GM13976 (cell line): Measurements from ENCODE around the gene SKI.

Experiments used
- DNase-seq: peaks from one replicate; pipeline ENCODE4 v3.0.0; 2012; ENCODE audit warnings: low spot score
- in situ Hi-C: fragments of 300-500 bp; cut with MboI; formaldehyde crosslinking; loops from one replicate; pipeline ENCODE4 v1.12.0; 2022; ENCODE audit warnings: low sequenced_read_pairs, mixed read lengths, inconsistent platforms; ENCODE audit not compliant: unreplicated experiment
- TF ChIP-seq, protein P1 (sequence below): IDR thresholded peaks from 2 replicates; pipeline ENCODE4 v1.5.1; 2012; ENCODE audit warnings: borderline replicate concordance, mild to moderate bottlenecking; ENCODE audit not compliant: insufficient read depth; ENCODE audit errors: extremely low read depth, missing control alignments, control extremely low read depth

SKI gene

DNA sequence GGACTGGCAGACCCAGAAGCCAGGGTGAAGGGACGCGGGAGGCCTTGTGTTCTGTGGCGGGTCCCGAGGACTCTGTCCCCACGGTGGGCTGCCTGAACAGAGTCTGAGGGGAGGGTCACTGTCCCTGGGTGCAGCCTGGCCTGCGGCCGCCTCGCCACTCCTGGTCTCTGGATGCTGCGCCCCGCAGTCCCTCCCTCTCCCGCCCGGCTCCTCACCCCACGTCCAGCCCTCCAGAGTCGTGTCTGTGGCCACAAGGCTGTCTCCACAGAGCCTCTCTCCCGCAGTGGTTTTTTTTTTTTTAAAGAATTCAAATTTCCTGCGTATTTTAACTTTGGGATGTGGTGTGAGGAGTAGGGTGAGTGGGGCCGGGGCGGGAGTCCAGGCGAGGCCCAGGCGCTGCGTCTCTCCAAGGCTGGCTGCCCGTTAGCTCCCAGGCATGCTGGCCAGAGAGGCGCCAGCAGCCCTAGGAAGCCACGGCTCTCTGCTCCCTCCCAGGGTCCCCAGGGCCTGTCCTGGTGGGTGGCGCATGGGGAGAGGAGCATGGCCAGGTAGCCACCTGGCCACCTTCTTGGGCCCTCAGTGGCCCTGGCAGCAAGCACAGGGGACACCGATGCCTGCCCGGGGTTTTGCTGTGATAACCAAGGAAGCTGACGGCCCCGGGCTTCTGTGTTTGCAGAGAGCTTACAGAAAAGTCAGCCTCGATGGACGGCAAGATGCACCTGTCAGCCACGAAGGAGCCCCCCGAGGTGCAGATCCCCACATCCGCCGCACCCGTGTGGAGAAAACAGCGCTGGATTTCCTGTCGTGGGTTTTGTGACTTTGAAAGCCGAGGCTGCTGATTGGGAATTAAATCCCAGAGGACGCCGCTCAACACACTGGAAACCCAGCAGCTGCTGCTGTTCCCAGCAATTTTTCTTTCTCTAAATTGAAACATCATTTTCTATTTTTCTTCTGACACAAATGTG, 90.5 kb downstream of the SKI start:
- in situ Hi-C loops: no loop called here
- no peak for DNase-seq
- TF ChIP-seq, protein P1, sequence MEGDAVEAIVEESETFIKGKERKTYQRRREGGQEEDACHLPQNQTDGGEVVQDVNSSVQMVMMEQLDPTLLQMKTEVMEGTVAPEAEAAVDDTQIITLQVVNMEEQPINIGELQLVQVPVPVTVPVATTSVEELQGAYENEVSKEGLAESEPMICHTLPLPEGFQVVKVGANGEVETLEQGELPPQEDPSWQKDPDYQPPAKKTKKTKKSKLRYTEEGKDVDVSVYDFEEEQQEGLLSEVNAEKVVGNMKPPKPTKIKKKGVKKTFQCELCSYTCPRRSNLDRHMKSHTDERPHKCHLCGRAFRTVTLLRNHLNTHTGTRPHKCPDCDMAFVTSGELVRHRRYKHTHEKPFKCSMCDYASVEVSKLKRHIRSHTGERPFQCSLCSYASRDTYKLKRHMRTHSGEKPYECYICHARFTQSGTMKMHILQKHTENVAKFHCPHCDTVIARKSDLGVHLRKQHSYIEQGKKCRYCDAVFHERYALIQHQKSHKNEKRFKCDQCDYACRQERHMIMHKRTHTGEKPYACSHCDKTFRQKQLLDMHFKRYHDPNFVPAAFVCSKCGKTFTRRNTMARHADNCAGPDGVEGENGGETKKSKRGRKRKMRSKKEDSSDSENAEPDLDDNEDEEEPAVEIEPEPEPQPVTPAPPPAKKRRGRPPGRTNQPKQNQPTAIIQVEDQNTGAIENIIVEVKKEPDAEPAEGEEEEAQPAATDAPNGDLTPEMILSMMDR: no peak

DNA sequence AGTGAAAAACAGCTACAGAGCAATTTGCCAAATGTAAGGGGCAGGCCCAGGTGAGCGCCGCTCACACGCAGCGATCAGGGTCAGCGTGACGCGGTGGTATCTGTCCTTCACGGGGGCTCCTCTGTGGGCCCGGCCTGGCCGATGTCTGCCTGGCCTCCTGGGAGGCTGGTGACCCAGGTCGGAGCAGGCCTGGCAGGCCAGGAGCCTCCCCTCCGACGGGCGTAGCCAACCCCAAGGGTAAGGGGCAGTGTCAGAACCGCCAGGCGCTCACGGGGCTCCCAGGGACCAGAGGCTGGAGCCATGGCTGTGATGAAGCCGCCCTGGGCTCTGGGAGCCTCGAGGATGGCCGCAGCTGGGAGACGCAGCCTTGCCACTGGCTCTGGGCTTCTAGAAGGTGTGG, 91.2 kb downstream of the SKI start:
- in situ Hi-C loops: no loop called here
- TF ChIP-seq, protein P1: no peak
- DNase-seq: no peak

DNA sequence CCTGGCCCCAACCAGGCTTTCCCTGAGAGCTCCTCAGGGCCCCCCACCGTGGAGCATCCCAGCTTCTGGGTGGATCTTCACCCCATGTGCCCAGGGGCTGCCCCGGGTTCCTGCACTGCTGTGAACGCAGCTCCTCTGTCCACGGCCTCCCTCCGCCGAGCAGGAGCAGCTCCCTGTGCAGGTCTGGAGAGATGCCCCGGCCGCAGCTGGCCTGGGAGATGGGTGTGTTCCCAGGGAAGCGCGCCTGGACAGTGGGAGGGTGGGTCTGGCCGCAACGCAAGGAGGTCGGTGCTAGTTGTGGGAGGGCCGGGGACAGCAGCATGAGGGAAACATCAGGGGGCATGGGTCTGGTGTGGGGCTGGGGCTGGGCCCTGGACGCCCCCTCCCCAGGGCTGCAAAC, 91.9 kb downstream of the SKI start:
- TF ChIP-seq, protein P1: no peak
- no peak for DNase-seq
- in situ Hi-C loops: no loop called here

DNA sequence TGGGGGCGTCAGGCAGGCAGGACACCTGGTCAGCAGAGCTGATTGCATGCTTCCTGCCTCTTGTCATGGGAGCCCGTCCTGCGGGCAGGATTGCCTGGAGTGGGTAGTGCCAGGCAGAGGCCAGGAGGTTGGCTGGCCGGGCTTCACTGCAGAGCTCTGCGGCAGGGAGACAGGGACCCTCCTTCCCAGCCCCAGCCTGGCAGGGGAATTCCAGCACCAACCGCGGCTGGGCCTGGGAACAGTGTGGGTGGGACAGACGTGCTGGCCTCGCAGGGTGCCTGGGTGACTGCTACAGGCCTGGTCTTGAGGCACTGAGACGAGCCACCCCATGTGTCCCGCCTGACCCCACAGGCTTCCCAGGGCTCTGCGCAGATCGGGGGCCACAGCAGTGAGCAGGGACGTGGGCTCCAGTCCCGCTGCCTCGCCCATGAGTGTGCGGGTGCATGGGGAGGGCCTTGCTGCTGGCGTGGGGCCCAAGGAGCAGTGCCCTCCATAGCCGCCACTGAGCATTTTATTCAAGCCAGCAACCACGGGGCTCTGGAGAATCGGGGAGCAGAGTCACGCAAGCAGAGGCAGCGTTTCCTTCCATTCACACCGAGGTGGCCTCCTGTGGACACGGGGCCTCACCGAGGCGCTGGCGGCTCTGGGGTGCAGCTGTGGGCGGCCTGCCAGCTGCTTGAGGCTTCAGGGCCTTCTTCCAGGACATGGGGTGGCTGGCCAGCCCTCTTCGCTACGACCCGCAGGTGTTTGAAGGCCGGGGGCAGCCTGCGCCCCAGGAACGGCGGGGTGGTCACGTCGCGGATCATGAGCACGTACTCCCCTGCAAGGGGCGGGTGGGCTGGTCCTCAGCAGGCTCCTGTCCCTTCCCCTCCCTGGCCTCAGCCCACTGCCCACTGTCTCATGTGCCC, 92.9 kb downstream of the SKI start:
- in situ Hi-C loops: no loop called here
- TF ChIP-seq, protein P1: no peak
- no peak for DNase-seq

DNA sequence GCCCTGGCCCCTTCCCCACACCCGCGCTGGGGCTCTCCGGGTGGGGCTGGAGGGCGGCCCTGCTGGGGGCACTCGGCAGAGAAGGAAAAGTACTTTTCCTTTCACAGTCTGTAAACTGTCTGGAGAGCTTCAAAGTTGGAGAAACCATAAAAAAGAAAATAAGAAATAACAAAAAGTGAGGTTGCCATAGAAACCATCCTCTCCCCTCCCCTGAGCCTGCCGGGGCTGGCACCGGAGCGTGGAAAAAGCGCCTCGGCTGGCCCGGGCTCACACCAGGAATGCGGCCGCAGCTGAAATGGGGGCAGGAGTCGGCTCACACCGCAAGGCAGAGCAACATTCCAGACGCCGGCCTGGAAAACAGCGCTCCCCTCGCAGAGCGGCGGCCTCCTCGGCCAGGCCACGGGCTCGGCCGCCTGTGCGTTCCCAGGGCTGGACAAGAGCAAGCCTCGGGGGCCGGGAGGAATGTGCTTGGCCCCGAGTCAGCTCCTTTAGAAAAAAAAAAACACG, 94.0 kb downstream of the SKI start:
- TF ChIP-seq, protein P1: no peak
- in situ Hi-C loops: no loop called here
- DNase-seq: no peak

DNA sequence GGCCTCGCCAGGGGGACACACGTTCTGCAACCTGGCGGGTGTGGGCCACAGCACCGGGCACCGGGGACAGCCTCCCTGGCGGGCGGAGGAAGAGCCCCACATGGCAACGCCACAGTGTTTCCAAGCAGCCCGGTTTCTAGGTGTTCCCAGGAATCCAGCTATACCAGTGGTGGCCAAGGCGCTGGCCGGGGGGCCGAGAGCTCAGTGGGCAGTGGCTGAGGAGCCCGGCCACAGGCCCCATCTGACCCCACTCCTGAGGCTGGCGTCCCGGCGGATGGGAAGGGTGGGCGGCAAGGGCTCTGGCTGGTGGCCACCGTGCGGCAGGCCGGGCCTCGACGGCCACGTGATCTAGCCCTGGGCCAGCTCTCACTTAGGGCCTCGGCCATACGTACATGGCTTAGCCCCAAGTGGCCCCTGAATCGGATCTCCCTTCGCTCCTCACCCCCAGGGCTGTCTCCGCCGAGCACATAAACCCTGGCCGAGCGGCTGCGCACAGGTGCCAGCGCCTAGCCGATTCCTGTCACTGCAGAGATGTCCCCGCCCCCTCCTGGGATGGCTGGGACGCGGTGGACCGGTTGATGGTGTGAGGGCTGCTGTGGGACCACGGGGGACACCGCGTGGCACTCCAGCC, 94.6 kb downstream of the SKI start:
- in situ Hi-C loops: no loop called here
- no peak for DNase-seq
- TF ChIP-seq, protein P1: no peak
